BE2C (cell line): ENCODE results near the gene IRAK2.

Experiments
- DNase-seq: peaks from one replicate; pipeline ENCODE4 v3.0.0-alpha.2; 2020
- H3K27me3 ChIP-seq: fragments of 250-450 bp; sonication (Bioruptor Pico); 2 replicates; pipeline ENCODE4 v1.5.1; 2020; ENCODE audit warnings: mild to moderate bottlenecking
- H3K36me3 ChIP-seq: fragments of 250-450 bp; sonication (Bioruptor Pico); 2 replicates; pipeline ENCODE4 v1.5.1; 2020; ENCODE audit warnings: mild to moderate bottlenecking
- H3K4me1 ChIP-seq: fragments of 250-450 bp; sonication (Bioruptor Pico); 2 replicates; pipeline ENCODE4 v1.5.1; 2020
- H3K4me3 ChIP-seq: 2 replicates; pipeline ENCODE4 v1.5.1; 2011; ENCODE audit warnings: low read depth, low read length
- H3K9me3 ChIP-seq: fragments of 250-450 bp; sonication (Bioruptor Pico); 2 replicates; pipeline ENCODE4 v1.5.1; 2020
- TF ChIP-seq, protein P1 (sequence below): IDR thresholded peaks from 2 replicates; pipeline ENCODE4 v1.5.1; 2012; ENCODE audit warnings: mild to moderate bottlenecking, low read depth, low read length

Gene IRAK2

DNA sequence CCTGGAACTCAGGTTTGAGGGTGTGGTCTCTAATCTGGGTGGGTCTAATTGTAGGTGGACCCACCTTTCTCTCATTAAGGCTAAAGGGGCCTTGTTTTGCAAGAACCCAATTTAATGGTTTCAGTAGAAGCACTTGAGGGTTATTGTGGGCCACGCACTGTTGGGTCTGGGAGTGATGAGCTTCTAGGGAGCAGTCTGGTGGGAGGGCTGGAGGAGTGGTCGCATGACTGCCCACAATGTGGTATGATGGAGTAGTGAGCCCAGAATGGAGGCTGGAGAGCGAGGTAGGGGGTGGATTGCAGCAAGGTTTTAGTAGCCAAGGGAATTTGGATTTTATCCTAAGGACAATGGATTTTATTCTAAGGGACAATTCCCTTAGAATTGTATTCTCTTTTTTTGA is 86.3 kb downstream of the IRAK2 start:
- Histone ChIP-seq H3K4me1 (no peaks in the 10 kb centered on the region), H3K9me3 (no peaks in the 10 kb centered on the region), H3K4me3 (no peak overlapping the region; the same call in 1 of the 2 replicates), H3K36me3 (peaks cover 4% of the 10 kb centered on the region; the same call in 1 of the 2 replicates), H3K27me3 (no peaks in the 10 kb centered on the region)
- TF ChIP-seq, protein P1, sequence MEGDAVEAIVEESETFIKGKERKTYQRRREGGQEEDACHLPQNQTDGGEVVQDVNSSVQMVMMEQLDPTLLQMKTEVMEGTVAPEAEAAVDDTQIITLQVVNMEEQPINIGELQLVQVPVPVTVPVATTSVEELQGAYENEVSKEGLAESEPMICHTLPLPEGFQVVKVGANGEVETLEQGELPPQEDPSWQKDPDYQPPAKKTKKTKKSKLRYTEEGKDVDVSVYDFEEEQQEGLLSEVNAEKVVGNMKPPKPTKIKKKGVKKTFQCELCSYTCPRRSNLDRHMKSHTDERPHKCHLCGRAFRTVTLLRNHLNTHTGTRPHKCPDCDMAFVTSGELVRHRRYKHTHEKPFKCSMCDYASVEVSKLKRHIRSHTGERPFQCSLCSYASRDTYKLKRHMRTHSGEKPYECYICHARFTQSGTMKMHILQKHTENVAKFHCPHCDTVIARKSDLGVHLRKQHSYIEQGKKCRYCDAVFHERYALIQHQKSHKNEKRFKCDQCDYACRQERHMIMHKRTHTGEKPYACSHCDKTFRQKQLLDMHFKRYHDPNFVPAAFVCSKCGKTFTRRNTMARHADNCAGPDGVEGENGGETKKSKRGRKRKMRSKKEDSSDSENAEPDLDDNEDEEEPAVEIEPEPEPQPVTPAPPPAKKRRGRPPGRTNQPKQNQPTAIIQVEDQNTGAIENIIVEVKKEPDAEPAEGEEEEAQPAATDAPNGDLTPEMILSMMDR = no peak
- no peak for DNase-seq

DNA sequence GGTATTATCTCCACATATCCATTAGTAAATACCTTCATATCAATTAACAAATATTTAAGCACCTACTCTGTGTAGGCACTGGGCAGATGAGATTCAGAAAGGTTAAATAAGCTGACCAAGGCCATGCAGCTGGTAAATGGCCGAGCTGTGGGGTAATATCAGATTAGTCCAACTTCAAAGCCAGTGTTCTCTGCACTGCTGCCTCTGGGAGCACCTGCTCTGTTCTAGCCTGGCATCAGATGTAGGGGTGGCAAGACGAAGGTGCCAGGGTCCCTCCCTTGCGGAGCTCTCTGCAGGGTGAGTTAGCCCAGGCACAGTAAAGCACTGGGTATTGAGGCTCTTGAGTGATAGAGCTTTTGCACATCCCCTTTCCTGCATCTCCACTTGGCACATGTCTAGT is 89.0 kb downstream of the IRAK2 start:
- Histone ChIP-seq H3K4me3 (no peak overlapping the region), H3K36me3 (peaks cover 4% of the 10 kb centered on the region; the same call in 1 of the 2 replicates), H3K9me3 (no peaks in the 10 kb centered on the region), H3K4me1 (no peaks in the 10 kb centered on the region), H3K27me3 (no peaks in the 10 kb centered on the region)
- no peak for DNase-seq
- TF ChIP-seq, protein P1 = no peak

DNA sequence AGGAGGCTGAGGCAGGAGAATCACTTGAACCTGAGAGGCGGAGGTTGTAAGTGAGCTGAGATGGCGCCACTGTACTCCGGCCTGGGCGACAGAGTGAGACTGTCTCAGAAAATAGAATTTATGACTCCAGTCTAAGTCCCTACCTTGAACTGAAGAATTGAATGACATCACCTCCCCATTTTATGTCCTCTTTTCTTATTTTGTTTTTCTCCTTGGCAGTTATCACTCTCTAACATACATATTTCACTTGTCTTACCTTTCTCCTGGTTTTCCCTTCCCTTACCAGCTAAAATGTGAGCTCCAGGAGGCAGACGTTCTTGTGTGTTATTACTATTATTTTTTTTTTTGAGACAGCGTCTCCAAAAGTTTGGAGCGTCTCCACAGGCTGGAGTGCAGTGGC is 91.1 kb downstream of the IRAK2 start:
- no peak for DNase-seq
- Histone ChIP-seq H3K36me3 (peaks cover 9% of the 10 kb centered on the region; the same call in 1 of the 2 replicates), H3K9me3 (no peaks in the 10 kb centered on the region), H3K27me3 (no peaks in the 10 kb centered on the region), H3K4me1 (no peaks in the 10 kb centered on the region), H3K4me3 (no peak overlapping the region)
- TF ChIP-seq, protein P1 = no peak

- Histone ChIP-seq H3K36me3 (peaks cover 6% of the 10 kb centered on the region; the same call in 1 of the 2 replicates), H3K27me3 (no peaks in the 10 kb centered on the region)
These were observed 94.3 kb downstream of the IRAK2 start for GRCh38 chr3:10259036-10259435.

DNA sequence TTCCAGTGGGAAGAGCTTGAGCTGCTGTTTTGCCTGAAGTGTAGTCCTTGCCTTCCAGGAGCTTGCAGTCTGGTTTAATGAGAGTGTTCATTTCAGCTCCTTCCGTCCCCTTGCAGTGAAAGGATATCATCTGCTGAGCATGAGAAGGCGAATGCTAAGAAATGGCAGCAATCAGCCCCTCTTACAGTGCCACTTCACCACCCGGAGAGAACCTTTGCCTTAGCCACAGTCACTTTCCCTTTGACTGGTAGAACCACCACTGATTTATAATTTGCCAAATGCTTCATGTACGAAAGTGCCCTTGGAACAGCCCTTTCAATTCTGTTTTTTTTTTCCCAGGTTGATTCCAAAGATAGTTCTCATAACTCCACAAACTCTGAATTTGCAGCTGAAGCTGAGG is 95.1 kb downstream of the IRAK2 start:
- Histone ChIP-seq H3K27me3 (no peaks in the 10 kb centered on the region), H3K4me1 (no peaks in the 10 kb centered on the region), H3K36me3 (peaks cover 6% of the 10 kb centered on the region; the same call in 1 of the 2 replicates), H3K9me3 (no peaks in the 10 kb centered on the region), H3K4me3 (no peak overlapping the region)
- TF ChIP-seq, protein P1 = no peak
- DNase-seq = no peak

More at GRCh38 chr3:10259036-10259435, 94.3 kb downstream of the IRAK2 start:
- H3K4me3 ChIP-seq = no peak overlapping the region
- H3K9me3 ChIP-seq = no peaks in the 10 kb centered on the region
- TF ChIP-seq, protein P1 = no peak
- no peaks in the 10 kb centered on the region for H3K4me1 ChIP-seq
- DNase-seq = no peak

DNA sequence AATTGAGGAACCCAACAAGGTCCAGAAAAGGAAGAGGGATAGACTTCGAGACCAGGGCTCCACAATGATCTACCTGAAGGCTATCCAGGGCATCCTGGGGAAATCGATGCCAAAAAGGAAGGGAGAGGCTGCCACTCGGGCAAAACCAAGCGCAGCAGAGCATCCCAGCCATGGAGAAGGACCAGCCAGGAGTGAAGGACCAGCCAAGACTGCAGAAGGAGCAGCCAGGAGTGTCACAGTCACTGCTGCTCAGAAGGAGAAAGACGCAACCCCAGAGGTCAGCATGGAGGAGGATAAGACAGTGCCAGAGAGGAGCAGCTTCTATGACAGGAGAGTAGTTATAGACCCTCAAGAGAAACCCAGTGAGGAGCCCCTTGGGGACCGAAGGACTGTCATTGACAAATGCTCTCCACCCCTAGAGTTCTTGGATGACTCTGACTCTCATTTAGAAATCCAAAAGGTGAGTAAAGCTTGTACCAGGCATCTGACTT is 95.5 kb downstream of the IRAK2 start:
- Histone ChIP-seq H3K4me3 (no peak overlapping the region), H3K4me1 (no peaks in the 10 kb centered on the region), H3K9me3 (no peaks in the 10 kb centered on the region), H3K36me3 (peaks cover 6% of the 10 kb centered on the region; the same call in 1 of the 2 replicates), H3K27me3 (no peaks in the 10 kb centered on the region)
- DNase-seq = no peak
- TF ChIP-seq, protein P1 = no peak
